ENCODE results near the gene CHMP5.

- TF ChIP-seq CTCF (conservative IDR thresholded peaks at IDR 0.05 in 1 of 2, IDR thresholded peaks at IDR 0.05 in 1 of 2; ENCODE audit: low read depth in 1 of 2, low read length in 2 of 2) = no peak
- no peak for TF ChIP-seq EZH2 (IDR thresholded peaks at IDR 0.05; ENCODE audit: low read length, missing control alignments)
These were observed 36.2 kb upstream of the CHMP5 start for GRCh38 chr9:33228606-33229005.
